Breast epithelium (tissue), 3 donors: Measurements from ENCODE around the gene RPS21.

ENCODE experiments used
- CTCF ChIP-seq, 3 donors: fragments of 450-650 bp; IDR thresholded peaks; one replicate each; pipeline ENCODE4 v1.5.1; 2016 to 2017; ENCODE audit warnings: antibody characterized with exemption in 3 of 3, mild to moderate bottlenecking in 3 of 3, moderate library complexity in 3 of 3
- POLR2A ChIP-seq: fragments of 450-650 bp; IDR thresholded peaks from one replicate; pipeline ENCODE4 v1.6.1; 2016; ENCODE audit warnings: antibody characterized with exemption, mild to moderate bottlenecking, moderate library complexity

DNA sequence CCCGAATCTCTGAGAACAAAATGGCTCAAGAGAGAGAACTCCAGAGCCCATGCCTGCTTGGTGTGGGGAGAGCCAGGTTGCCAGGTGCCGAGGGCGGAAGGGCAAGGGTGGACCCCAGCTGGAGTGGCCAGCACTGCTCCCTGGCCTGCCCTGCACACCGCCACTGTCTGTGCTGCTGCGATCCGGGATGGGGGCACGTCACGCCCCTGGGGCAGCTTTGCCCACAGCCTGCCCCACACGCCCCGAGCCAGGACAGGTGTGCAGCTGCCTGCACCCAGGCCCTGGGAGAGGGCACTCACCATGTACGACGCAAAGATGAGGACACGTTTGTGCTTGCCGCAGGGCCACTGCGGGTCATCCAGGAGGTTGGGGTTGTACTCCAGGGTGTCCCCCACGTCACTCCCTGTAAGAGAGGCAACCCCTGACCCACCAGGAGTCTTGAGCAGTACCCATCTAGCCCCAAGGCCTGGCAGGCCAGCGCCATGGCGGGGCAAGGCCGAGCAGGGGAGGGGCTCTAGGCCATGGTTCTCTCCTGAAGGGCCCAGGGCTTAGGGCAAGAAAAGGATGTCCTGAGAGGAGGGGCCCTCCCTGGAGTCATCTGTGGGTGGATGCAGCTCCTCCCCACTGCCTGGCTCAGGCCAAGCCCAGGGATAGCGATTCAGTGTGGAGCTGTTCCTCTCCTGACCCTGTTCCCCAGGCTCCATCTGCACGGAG, 5.9 kb downstream of the RPS21 start:
- no peak for TF ChIP-seq POLR2A
- no peak for TF ChIP-seq CTCF (IDR thresholded peaks at IDR 0.05)
